GM12878 (cell line): ENCODE measurements around the gene YTHDF1.

Experiments
- CTCF ChIP-seq, 3 experiments: IDR thresholded peaks in 2 of 3; conservative IDR thresholded peaks in 1 of 3; 2 replicates each; pipeline ENCODE4 v1.5.1; 2011; ENCODE audit warnings: low read depth in 3 of 3, low read length in 3 of 3, mild to moderate bottlenecking in 3 of 3, control low read depth in 2 of 3, moderate library complexity in 2 of 3, inconsistent platforms in 1 of 3, mixed read lengths in 1 of 3; ENCODE audit not compliant: control insufficient read depth in 2 of 3, insufficient read depth in 1 of 3; ENCODE audit errors: extremely low read depth in 1 of 3
- EGR1 ChIP-seq, 2 experiments: IDR thresholded peaks; 1 replicate in 1 of 2; 2 replicates in 1 of 2; pipeline ENCODE4 v1.6.1; 2011 to 2012; ENCODE audit warnings: low read depth in 2 of 2, low read length in 2 of 2, borderline replicate concordance in 1 of 2, mild to moderate bottlenecking in 1 of 2, moderate library complexity in 1 of 2
- EP300 ChIP-seq, 2 experiments: fragments of 150-350 bp in 1 of 2; IDR thresholded peaks; 2 replicates each; pipeline ENCODE4 v1.6.1; 2011 to 2012; ENCODE audit warnings: low read depth in 2 of 2, low read length in 2 of 2, borderline replicate concordance in 1 of 2, improper control_type of control experiment in 1 of 2, inconsistent platforms in 1 of 2; ENCODE audit not compliant: control insufficient read depth in 1 of 2
- KAT2A ChIP-seq: conservative IDR thresholded peaks from 2 replicates; pipeline ENCODE4 v1.6.1; 2011; ENCODE audit warnings: low read depth, low read length; ENCODE audit not compliant: control insufficient read depth
- KDM1A ChIP-seq: fragments of 200-600 bp; sonication (generic); IDR thresholded peaks from 2 replicates; pipeline ENCODE4 v1.6.1; 2016; ENCODE audit warnings: borderline replicate concordance
- MAX ChIP-seq: IDR thresholded peaks from 2 replicates; pipeline ENCODE4 v1.6.1; 2012; ENCODE audit warnings: low read depth, low read length, improper control_type of control experiment
- MLLT1 ChIP-seq: fragments of 450-650 bp; IDR thresholded peaks from 2 replicates; pipeline ENCODE4 v1.6.1; 2016; ENCODE audit warnings: mild to moderate bottlenecking
- NFYA ChIP-seq: IDR thresholded peaks from 2 replicates; pipeline ENCODE4 v1.6.1; 2011; ENCODE audit warnings: low read depth, mild to moderate bottlenecking, low read length, improper control_type of control experiment, borderline replicate concordance
- PAX8 ChIP-seq: fragments of 450-650 bp; IDR thresholded peaks from 2 replicates; pipeline ENCODE4 v1.6.1; 2017; ENCODE audit warnings: mild to moderate bottlenecking, moderate library complexity
- POU2F2 ChIP-seq: IDR thresholded peaks from 3 replicates; pipeline ENCODE4 v1.6.1; 2011; ENCODE audit warnings: low read depth, mild to moderate bottlenecking, low read length, borderline replicate concordance
- SIX5 ChIP-seq: IDR thresholded peaks from 2 replicates; pipeline ENCODE4 v1.6.1; 2011; ENCODE audit warnings: mild to moderate bottlenecking, low read depth, low read length, moderate library complexity; ENCODE audit not compliant: severe bottlenecking
- SP1 ChIP-seq: IDR thresholded peaks from one replicate; pipeline ENCODE4 v1.6.1; 2011; ENCODE audit warnings: low read depth, low read length
- YY1 ChIP-seq: IDR thresholded peaks from 2 replicates; pipeline ENCODE4 v1.6.1; 2011; ENCODE audit warnings: low read depth, mild to moderate bottlenecking, low read length
- TF ChIP-seq, protein P1 (sequence below): fragments of 450-650 bp; conservative IDR thresholded peaks from 2 replicates; pipeline ENCODE4 v1.6.1; 2017; ENCODE audit warnings: mild to moderate bottlenecking, moderate library complexity

DNA sequence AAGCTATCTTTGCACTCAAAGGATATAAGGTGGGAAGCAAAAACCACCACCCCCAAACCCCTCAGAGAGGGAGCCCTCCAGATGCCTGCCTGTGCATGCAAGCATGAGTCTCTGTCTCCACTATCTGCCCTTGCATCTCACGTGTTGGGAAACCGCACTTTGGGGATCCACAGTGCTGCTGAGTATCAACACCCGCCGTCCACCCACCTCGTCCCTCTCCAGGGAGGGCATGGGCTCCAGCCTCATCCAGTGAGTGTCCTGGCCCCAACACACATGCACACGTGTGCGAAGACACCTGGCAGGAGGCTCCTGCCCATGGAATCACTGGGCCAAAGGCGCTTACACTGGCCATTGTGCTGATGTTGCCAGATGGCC lies 3.5 kb upstream of the YTHDF1 start:
- no peak for TF ChIP-seq CTCF (IDR thresholded peaks at IDR 0.05 in 2 of 3, conservative IDR thresholded peaks at IDR 0.05 in 1 of 3; ENCODE audit: control insufficient read depth in 2 of 3, extremely low read depth in 1 of 3, insufficient read depth in 1 of 3, low read depth in 3 of 3, low read length in 3 of 3)
- no peak for TF ChIP-seq MLLT1
- no peak for TF ChIP-seq EGR1 (IDR thresholded peaks at IDR 0.05; ENCODE audit: borderline replicate concordance in 1 of 2, low read depth in 2 of 2, low read length in 2 of 2)
- TF ChIP-seq, protein P1, sequence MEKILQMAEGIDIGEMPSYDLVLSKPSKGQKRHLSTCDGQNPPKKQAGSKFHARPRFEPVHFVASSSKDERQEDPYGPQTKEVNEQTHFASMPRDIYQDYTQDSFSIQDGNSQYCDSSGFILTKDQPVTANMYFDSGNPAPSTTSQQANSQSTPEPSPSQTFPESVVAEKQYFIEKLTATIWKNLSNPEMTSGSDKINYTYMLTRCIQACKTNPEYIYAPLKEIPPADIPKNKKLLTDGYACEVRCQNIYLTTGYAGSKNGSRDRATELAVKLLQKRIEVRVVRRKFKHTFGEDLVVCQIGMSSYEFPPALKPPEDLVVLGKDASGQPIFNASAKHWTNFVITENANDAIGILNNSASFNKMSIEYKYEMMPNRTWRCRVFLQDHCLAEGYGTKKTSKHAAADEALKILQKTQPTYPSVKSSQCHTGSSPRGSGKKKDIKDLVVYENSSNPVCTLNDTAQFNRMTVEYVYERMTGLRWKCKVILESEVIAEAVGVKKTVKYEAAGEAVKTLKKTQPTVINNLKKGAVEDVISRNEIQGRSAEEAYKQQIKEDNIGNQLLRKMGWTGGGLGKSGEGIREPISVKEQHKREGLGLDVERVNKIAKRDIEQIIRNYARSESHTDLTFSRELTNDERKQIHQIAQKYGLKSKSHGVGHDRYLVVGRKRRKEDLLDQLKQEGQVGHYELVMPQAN, result no peak
- no peak for TF ChIP-seq PAX8
- TF ChIP-seq SIX5, result no peak
- no peak for TF ChIP-seq EP300 (IDR thresholded peaks at IDR 0.05; ENCODE audit: borderline replicate concordance in 1 of 2, control insufficient read depth in 1 of 2, low read depth in 2 of 2, low read length in 2 of 2)
- TF ChIP-seq KAT2A, result no peak
- TF ChIP-seq NFYA, result no peak
- no peak for TF ChIP-seq SP1
- no peak for TF ChIP-seq YY1
- no peak for TF ChIP-seq MAX
- TF ChIP-seq POU2F2, result no peak
- TF ChIP-seq KDM1A, result no peak
